ENCODE measurements around the gene MAF.

MAF gene

GRCh38 chr16:79587296-79587695 is 13.2 kb downstream of the MAF start:
- FAIRE-seq, result no peak

- no peak for FAIRE-seq
Observed at GRCh38 chr16:79582789-79583188, 17.7 kb downstream of the MAF start.

- no peak for FAIRE-seq
Observed at GRCh38 chr16:79580453-79581191, 19.9 kb downstream of the MAF start.

GRCh38 chr16:79576602-79577001 is 23.9 kb downstream of the MAF start:
- FAIRE-seq, result no peak

GRCh38 chr16:79573884-79574283 is 26.7 kb downstream of the MAF start:
- no peak for FAIRE-seq

GRCh38 chr16:79573071-79573470 is 27.5 kb downstream of the MAF start:
- no peak for FAIRE-seq

GRCh38 chr16:79571903-79572535 is 28.5 kb downstream of the MAF start:
- FAIRE-seq, result no peak

- no peak for FAIRE-seq
Observed at GRCh38 chr16:79571065-79571902, 29.3 kb downstream of the MAF start.

GRCh38 chr16:79564671-79565107 is 35.8 kb downstream of the MAF start:
- no peak for FAIRE-seq

- no peak for FAIRE-seq
Observed at GRCh38 chr16:79563921-79564320, 36.6 kb downstream of the MAF start.

GRCh38 chr16:79562166-79562823 is 38.2 kb downstream of the MAF start:
- no peak for FAIRE-seq

- no peak for FAIRE-seq
Observed at GRCh38 chr16:79561729-79562128, 38.8 kb downstream of the MAF start.

GRCh38 chr16:79560923-79561322 is 39.6 kb downstream of the MAF start:
- no peak for FAIRE-seq

GRCh38 chr16:79560318-79560717 is 40.2 kb downstream of the MAF start:
- no peak for FAIRE-seq

GRCh38 chr16:79559532-79559931 is 41.0 kb downstream of the MAF start:
- no peak for FAIRE-seq

- FAIRE-seq, result no peak
Observed at GRCh38 chr16:79557421-79557820, 43.1 kb downstream of the MAF start.

GRCh38 chr16:79554912-79555311 is 45.6 kb downstream of the MAF start:
- FAIRE-seq, result no peak

GRCh38 chr16:79550373-79550772 is 50.2 kb downstream of the MAF start:
- FAIRE-seq, result no peak

GRCh38 chr16:79547085-79547484 is 53.5 kb downstream of the MAF start:
- no peak for FAIRE-seq

All from colon (tissue), 2 donors.